Measurements from ENCODE around the gene DLEC1.

Gene DLEC1, protein sequence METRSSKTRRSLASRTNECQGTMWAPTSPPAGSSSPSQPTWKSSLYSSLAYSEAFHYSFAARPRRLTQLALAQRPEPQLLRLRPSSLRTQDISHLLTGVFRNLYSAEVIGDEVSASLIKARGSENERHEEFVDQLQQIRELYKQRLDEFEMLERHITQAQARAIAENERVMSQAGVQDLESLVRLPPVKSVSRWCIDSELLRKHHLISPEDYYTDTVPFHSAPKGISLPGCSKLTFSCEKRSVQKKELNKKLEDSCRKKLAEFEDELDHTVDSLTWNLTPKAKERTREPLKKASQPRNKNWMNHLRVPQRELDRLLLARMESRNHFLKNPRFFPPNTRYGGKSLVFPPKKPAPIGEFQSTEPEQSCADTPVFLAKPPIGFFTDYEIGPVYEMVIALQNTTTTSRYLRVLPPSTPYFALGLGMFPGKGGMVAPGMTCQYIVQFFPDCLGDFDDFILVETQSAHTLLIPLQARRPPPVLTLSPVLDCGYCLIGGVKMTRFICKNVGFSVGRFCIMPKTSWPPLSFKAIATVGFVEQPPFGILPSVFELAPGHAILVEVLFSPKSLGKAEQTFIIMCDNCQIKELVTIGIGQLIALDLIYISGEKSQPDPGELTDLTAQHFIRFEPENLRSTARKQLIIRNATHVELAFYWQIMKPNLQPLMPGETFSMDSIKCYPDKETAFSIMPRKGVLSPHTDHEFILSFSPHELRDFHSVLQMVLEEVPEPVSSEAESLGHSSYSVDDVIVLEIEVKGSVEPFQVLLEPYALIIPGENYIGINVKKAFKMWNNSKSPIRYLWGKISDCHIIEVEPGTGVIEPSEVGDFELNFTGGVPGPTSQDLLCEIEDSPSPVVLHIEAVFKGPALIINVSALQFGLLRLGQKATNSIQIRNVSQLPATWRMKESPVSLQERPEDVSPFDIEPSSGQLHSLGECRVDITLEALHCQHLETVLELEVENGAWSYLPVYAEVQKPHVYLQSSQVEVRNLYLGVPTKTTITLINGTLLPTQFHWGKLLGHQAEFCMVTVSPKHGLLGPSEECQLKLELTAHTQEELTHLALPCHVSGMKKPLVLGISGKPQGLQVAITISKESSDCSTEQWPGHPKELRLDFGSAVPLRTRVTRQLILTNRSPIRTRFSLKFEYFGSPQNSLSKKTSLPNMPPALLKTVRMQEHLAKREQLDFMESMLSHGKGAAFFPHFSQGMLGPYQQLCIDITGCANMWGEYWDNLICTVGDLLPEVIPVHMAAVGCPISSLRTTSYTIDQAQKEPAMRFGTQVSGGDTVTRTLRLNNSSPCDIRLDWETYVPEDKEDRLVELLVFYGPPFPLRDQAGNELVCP (N-terminal part only)

DNA sequence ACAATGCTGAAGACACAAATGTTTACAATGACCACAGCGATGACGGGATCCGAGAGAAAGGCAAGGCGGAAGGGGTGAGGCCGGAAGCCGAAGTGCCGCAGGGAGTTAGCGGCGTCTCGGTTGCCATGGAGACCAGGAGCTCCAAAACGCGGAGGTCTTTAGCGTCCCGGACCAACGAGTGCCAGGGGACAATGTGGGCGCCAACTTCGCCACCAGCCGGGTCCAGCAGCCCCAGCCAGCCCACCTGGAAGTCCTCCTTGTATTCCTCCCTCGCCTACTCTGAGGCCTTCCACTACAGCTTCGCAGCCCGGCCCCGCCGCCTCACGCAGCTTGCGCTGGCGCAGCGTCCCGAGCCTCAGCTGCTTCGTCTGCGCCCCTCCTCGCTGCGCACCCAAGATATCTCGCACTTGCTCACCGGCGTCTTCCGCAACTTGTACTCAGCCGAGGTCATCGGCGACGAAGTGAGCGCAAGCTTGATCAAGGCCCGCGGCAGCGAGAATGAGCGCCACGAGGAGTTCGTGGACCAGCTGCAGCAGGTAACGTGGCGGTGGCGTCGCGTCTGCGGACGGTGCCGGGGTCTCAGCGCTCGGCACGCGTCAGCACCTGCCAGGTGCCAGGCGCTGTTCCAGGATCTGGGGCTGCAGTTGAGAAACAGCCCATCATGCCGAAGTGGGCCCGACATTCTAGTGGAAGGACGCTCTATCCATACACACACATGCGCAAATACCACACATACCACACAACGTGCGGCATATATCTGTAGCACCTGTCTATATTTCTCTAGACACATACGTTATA, at the start of gene DLEC1:
Gene DLEC1, plus strand, starts transcription at position 108 of the 798 bp plus-strand sequence. Its CDS starts 18 bp downstream, at position 126.
- no peak for DNase-seq

DNA sequence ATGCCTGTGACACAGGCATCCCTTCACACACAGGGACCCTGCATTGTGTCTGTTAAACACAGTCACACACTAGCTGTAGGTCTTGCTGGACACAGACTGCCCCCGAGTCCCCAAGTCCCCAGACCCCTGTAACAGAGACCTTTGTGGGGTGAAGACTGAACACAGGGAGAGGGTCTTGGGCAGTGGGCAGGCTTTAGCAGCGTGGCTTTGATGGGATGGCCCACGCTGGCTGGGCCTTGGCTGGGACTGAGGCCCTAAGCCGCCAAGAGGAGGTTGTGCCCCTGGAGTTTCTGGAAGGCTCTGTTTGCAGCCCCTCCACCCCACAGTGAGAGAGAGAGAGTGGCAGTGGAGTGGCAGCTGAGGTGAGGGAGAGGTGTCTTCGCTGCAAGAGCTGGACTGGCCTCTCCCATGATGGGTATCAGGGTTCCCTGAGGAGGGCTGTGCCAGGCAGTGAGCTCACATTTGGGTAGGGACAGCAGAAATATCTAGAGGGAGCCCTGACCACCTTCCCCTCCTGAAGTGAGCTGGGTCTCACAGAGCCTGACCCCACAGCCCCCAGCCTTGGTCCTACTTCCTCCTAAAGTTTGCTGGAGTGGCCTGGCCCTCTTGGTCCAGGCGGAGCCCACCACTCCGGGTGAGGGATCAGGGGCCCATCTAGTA, 49.1 kb upstream of the DLEC1 start:
- DNase-seq: no peak

DNA sequence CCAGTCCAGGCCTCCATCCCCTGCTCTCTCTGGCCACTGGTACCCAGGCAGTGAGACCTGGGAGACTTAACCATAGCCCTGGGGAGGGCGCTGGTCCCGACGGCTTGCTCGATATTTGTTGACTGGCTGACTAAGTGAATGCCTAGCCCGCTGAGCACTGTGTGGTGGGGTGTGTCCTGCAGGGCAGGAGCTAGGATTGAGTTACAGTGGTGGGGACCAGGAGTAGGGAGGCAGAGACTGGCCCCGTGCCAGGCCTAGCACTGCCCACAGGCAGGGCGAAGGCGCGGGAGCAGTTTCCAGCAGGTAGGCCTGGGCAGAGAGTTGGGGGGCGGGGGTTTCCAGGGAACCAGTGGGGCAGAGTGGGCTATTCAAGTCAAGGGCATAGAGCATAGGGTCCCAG, 48.5 kb upstream of the DLEC1 start, which contains the start of gene VILL:
Gene VILL, plus strand, starts transcription at position 260 of the 400 bp plus-strand sequence. CDS start 2,887 bp downstream, outside the sequence.
- DNase-seq: peak; percentile 7

DNA sequence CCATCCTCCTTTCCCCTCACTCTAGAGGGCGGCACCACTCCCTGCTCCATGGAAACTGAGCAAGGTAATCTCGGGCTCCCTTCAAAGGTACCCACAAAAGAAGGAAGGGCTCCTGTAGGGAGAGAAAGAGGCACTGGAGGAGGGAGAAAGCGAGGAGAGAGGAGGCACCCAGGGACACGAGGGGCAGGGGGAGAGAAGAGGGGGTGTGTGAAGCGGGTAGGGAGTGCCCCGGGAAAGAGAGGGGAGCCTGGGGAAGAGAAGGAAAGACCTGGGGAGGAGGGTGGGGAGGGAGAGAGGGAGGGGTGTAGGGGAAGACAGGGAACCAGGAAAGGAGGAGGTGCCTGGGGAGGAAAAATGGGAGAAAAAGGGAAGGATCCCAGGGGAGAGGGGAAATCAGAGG, 47.9 kb upstream of the DLEC1 start:
- DNase-seq: no peak

DNA sequence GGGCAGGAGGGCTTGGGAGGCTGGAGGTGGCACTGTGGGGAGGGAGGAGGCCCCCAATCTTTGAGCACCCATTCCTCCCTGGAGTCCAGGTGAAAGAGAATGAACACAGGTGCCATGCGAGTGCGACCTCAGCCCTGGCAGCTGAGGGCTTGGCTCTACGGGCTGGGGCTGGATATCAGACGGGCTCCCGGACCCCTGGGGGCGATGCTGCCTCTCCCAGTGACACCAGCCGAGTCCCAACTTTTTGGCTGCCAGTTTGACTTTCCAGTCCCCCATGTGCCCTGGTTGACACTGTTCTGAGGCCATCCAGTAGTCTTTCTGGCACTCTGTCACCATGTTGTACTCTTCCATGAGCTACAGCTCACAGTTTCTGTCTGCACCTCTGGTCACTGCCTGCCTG, 47.2 kb upstream of the DLEC1 start:
- DNase-seq: no peak

DNA sequence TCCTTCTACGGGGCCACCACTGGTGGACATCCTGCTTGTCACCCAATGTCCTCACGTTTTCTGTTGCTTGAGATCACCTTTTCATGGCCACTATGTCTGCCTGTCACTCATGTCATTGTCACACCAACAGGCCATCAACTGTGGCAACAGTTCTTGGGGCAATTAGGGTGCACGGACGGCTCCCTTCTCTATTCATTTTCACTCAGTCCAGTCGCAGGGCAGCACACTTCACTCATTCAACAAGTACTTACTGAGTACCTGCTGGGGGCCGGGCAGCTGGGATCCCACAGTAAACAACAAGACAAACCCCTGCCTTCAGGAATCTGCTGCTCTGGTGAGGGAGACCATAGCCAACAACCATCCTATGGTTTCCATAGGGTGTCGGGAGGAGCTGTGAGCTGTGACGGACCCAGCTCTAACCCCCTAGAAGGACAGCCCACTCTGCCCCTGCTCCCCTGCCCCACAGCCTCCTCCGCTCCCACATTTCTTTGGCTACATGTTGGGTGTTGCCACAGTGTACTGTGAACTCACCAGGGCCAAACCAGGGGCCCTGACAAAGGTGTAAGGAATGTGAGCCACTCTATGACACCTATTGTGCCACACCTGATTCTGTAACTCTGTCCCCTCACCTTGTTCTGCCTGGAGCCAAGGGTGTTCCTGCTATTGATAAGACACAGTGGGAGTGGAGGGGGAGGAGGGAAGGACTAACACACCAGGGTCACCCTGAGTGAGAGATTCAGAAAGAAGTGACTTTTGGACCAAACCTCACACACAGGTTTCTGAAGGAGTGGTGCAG, 46.5 kb upstream of the DLEC1 start:
- no peak for DNase-seq

DNA sequence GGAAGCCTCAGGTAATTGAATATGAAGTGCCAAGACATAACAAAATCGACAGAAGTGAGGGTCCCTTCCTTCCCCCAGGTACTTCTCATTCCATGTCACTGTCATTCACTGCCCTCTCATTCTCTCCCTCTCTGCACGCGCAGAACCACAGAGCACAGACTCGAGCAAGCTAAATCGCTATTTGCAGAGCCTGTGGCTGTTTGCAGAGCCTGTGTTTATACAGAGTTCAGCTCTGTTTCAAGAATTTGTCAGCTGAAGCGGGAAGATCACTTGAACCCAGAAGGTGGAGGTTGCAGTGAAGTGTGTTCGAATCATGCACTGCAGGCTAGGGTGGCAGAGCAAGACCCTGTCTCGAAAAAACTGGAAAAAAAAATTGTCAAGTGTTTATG, 45.9 kb upstream of the DLEC1 start:
- no peak for DNase-seq

DNA sequence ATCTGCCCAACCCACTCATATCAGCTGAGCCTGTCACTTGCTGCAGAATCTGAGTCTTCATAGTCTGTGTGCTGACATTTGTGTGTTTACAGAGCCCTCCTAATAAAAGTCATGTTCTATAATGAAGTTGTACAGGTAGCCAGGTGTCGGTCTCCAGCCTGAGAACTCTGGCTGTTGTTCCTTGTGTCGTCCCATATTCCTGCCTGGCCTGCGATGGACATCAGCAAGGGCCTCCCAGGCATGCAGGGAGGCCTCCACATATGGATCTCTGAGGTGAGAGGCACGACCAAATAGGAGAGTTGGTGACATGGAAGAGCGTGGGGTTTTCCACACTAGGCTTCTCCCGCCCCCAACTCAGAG, 45.6 kb upstream of the DLEC1 start:
- no peak for DNase-seq

DNA sequence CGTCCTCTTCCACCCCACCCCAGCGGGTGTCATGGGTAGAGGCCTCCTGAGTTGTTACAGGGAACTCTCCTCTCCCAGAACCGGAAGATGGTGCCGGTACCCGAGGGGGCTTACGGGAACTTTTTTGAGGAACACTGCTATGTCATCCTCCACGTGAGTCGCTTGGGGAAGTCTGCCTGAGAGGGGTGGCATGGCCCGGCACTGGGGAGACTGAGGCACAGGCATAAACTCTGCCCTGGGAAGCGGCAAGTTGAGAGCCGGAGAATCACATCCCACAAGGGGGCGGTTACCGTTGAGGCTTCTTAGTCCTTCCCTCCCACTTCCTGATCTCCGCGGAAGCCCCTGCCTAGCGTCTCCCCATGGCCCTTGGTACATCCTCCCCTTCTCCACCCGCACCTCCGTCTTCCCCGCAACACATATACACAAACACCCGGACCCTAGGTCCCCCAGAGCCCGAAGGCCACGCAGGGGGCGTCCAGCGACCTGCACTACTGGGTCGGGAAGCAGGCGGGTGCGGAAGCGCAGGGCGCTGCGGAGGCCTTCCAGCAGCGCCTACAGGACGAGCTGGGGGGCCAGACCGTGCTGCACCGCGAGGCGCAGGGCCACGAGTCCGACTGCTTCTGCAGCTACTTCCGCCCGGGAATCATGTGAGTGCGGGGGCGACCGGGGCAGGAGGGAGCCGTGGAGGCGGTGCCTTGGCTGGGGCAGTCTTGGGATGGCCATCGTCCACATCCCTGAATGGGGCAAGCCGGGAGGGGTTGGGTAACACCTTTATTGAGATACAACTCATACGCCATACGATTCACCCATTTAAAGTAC, 45.0 kb upstream of the DLEC1 start:
- no peak for DNase-seq

DNA sequence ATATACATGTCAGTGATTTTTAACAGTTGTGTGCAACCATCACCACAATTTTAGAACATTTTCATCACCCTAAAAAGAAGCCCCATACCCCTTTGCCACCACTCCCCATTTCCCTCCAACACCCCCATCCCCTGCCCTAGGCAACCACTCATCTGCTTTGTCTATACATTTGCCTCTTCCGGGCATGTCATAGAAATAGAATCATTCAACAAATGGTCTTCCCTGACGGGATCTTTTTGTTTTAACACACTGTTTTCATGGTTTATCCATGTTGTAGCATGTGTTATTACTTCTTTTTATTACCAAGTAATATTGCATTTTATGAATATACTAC, 44.4 kb upstream of the DLEC1 start:
- no peak for DNase-seq

DNA sequence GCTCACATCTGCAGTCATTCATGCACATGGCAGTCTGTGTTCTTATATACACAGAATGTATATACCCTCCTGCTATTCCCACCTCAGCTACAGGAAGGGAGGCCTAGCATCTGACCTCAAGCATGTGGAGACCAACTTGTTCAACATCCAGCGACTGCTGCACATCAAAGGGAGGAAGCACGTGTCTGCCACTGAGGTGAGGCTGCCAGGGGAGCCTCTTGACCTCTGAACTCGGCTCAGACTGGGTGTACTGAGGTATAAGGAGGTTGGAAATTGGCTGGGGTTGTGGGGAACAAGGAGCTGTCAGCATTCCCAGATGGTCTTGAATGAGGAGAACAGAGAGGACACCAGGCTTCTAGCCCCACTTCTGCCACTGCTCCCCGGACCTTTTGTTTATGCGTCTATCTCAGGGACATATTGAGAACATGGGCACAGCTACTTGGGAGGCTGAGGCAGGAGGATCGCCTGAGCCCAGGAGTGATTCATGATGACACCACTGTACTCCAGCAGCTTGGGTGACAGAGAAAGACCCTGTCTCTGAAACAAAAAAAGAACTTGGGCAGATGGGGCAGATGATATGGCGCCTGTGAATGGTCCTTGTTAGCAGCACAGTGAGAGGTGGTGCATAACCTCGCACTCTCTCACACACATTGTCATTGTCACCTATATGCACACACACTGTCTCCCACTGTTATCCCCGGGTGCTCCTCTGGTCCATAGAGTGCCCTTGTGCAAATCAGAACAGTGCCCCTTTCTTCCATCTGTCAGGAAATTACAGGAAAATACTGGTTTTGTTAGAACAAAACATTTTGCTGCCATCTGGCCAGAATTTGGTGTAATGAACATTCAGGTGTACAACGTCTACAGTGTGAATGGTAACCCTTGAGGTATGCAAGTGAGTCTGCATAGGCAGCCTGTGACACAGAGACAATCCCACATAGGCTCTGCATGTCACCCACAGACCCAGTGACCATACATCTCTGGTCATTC, 43.1 kb upstream of the DLEC1 start:
- DNase-seq: no peak

DNA sequence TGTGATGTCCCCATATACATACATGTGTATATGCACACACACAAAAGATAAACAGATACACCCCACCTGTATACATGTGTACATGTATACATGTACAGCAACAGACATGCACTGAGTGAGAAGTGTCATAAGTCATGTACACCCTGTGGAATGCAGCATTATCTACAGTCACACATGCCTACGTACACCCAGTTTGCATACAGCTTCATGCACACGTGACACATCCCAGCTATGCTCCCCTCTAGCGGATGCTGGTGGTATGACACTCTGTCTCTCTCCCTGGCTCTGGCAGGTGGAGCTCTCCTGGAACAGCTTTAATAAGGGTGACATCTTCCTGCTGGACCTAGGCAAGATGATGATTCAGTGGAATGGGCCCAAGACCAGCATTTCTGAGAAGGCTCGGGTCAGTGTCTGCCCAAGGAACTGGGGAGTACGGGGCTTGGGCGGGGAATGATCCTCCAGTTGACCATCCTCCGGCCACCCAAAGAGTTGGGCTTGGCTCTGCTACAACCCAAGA, 42.2 kb upstream of the DLEC1 start:
- peak; percentile 45 for DNase-seq

DNA sequence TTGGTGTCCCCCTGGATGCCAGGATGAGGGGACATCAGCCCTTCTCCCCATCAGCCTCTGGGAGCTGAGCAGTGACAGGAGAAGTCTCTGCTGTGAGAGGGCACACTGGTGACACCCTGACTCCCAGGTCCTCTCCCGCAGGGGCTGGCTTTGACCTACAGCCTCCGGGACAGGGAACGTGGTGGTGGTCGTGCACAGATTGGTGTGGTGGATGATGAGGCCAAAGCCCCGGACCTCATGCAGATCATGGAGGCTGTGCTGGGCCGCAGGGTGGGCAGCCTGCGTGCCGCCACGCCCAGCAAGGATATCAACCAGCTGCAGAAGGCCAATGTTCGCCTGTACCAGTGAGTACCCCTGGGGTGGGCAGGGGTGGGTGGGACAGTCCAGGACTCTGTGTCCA, 41.7 kb upstream of the DLEC1 start:
- DNase-seq: no peak

DNA sequence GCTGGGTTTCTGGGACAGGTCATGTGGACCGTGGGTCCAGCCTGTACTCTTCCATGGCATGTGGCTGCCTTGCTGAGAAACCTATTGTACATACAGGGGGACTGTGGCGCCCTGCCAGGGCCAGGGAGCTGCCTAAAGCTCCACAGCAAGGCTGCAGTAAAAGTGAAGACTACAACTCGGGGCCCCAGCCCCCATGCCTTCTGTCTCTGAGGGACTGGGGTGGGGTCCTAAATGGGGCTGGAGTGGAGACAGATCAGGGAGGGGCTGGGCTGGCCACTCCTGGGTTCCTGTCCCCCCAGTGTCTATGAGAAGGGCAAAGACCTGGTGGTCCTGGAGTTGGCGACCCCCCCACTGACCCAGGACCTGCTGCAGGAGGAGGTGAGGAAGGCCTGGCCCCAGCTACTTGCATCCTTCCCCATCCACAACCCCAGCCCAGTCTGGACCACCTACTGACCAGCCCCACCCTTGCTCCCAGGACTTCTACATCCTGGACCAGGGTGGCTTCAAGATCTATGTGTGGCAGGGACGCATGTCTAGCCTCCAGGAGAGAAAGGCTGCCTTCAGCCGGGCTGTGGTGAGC, 41.1 kb upstream of the DLEC1 start:
- DNase-seq: no peak

DNA sequence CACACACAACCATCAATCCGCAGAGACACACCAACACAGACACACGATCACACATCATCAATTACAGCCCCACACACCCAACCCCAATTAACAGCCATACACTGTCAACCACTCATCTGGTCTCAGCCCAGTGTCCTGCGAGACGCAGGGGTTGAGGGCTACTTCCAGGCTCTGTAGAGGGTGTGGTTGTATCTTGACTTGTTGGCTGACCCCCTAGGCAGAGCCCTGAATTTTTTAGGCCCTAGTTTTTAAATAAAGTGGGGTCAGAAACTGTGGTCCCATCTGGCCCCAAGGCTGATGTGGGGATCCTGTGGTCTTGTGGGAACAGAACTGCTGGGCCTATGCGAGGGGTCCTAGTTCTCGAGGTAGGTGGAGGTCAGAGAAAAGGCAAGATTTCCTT, 39.2 kb upstream of the DLEC1 start:
- DNase-seq: no peak

DNA sequence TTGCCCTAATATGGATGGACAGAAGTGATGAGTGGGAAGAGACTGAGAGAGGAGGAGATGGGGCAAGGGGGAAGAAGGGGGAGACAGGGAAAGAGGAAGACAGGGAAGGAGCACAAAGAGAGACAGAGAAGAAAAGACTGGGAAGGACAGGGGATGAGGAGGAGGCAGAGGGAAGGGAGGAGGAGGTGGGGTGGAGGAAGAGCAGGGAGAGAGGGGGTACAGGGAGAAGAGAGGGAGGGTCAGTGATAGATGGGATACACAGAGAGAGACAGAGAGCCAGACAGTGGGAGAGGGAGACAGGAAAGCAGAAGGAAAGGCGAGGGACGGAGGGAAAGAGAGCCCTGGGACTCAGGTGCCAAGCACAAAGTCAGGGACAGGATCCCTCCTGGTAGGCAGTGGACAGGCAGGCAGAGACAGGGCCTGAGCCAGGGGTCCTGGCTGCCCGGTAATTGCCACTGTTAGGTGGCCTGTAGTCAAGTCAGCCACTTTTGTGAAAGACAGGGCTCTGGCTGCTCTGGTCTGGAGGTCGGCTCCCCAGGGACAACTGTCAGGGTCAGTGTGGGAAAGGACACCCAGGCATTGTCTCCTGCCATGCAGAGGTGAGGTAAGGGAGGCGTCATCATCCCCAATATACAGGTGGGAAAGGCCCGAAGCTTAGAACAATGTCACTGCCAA, 38.6 kb upstream of the DLEC1 start:
- DNase-seq: no peak

DNA sequence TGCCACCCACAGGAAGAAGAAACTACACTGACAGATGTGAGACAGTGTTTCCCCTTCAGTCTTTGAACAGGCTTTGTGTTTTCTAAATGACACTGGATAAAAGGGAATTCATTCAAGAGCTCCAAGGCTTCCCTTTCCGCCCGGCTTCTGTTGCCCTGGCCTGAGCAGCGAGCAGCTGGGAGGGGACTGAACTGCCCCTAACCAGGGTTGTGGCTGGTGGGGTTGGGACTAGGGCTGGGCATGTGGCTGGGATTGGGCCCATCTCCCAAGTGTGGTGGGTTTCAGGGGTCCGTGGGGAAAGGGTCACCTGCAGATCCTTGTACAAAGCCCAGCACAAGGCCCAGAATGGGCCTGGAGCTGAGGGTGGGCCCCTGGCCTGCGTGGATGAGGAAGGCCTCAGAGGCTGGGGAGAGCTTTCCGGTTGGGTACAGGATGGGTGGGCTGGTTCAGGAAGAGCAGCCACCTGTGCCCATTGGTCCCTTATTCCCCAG, 38.0 kb upstream of the DLEC1 start:
- DNase-seq: no peak

Data from NCI-H1105 treated with DMSO at 0.1 percent for 48 hours (cell line).